ENCODE data around the gene FRMD4A. TPM values are rescaled to one million over a fixed set of nuclear protein-coding genes. Genes with fewer than 3 reads are reported as not detected.

The FRMD4A gene
- total and polyA plus RNA-seq, 10 of the 15 experiments (the other 5 are each of a cell fraction or from before 2014, with no cell fraction given): 17.8 to 75.2 (median 39.1) TPM

DNA sequence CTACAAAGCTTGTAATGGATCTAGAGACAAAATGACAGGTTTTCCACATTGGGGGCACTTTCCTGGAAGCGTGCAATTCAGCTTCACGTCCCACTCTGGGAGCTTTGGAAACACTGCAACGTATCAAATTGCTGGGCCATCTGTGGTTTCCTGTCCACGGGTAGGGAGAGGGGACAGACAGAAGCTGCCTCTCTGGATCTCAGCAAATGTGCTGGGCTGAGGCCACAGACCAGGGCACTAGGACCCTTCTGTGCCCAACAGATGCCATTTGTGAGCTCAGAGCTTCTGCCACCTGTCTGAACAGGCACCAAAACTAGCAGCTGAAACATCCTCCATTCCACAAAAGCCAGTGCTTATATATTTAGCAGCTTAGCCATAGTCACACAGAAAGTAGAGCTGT, 40.9 kb upstream of the FRMD4A start:
- ChIA-PET POLR2A (no interaction called here), SMC1A (ENCODE audit: uncharacterized antibody, unreplicated experiment) (interaction anchor here (0.6 to 0.9 kb wide), 3 partner anchors 20 to 179 kb away, joined by 3 to 4 read pairs (median 4); no protein-coding TSS in a partner anchor), CTCF (no interaction called here), RAD21 (ENCODE audit: unreplicated experiment) (no interaction called here)
- WGBS (ENCODE audit: insufficient coverage, insufficient replicate concordance, low lambda C conversion rate, missing lambda C conversion rate): 23% methylated on average over 4 of the region's 4 CpGs
- DNase-seq (ENCODE audit: low read depth, low spot score): no peak
- in situ Hi-C loops (cut with MboI) (no loop called here), intact Hi-C loops (cut with micrococcal nuclease; ENCODE audit: unreplicated experiment) (no loop called here)
- ATAC-seq: no peak
- Histone ChIP-seq H4K20me1 (ENCODE audit: control insufficient read depth, insufficient read depth) (no peaks in the 10 kb centered on the region), H3K36me3 (ENCODE audit: control insufficient read depth in 2 of 2, insufficient read depth in 2 of 2, low read length in 1 of 2) (no peaks in the 10 kb centered on the region), H3K27ac (ENCODE audit: control insufficient read depth, insufficient read depth) (no peak overlapping the region), H3K79me2 (ENCODE audit: control insufficient read depth, insufficient read depth, low read length) (no peaks in the 10 kb centered on the region), H3K4me1 (ENCODE audit: control insufficient read depth, insufficient read depth, low read length) (no peaks in the 10 kb centered on the region), H3K9ac (ENCODE audit: control insufficient read depth, insufficient read depth, low read length) (no peak overlapping the region), H3K4me2 (ENCODE audit: control insufficient read depth, insufficient read depth) (no peak overlapping the region), H3K27me3 (replicated peaks in 1 of 2; ENCODE audit: control insufficient read depth in 2 of 2, insufficient read depth in 2 of 2, low read length in 1 of 2) (peaks cover 2 to 11% of the 10 kb centered on the region in 2 experiments), H3K4me3 (no peak overlapping the region), H2AFZ (ENCODE audit: control insufficient read depth, low read depth, low read length) (no peak overlapping the region), H3K9me3 (replicated peaks; ENCODE audit: control insufficient read depth, insufficient read depth, low read length) (no peaks in the 10 kb centered on the region; the same call in 2 of the 3 replicates)
- BruUV-seq (replicated peaks): no TSS peak
- no peak for FAIRE-seq
- TF ChIP-seq, protein P1, sequence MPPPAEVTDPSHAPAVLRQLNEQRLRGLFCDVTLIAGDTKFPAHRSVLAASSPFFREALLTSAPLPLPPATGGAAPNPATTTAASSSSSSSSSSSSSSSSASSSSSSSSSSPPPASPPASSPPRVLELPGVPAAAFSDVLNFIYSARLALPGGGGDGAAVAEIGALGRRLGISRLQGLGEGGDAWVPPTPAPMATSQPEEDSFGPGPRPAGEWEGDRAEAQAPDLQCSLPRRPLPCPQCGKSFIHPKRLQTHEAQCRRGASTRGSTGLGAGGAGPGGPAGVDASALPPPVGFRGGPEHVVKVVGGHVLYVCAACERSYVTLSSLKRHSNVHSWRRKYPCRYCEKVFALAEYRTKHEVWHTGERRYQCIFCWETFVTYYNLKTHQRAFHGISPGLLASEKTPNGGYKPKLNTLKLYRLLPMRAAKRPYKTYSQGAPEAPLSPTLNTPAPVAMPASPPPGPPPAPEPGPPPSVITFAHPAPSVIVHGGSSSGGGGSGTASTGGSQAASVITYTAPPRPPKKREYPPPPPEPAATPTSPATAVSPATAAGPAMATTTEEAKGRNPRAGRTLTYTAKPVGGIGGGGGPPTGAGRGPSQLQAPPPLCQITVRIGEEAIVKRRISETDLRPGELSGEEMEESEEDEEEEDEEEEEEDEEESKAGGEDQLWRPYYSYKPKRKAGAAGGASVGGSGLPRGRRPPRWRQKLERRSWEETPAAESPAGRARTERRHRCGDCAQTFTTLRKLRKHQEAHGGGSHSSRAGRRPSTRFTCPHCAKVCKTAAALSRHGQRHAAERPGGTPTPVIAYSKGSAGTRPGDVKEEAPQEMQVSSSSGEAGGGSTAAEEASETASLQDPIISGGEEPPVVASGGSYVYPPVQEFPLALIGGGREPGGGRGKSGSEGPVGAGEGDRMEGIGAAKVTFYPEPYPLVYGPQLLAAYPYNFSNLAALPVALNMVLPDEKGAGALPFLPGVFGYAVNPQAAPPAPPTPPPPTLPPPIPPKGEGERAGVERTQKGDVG (CRISPR knock-in tag; IDR thresholded peaks at IDR 0.05): no peak
- TF ChIP-seq CEBPB (IDR thresholded peaks at IDR 0.05; ENCODE audit: borderline replicate concordance in 1 of 2, low read depth in 2 of 2, low read length in 2 of 2) (no peak), PAX8 (IDR thresholded peaks at IDR 0.05) (no peak), NR2F1 (conservative IDR thresholded peaks at IDR 0.05) (no peak), NFYA (IDR thresholded peaks at IDR 0.05; ENCODE audit: borderline replicate concordance, low read depth, low read length) (no peak)
- TF ChIP-seq, protein P2, sequence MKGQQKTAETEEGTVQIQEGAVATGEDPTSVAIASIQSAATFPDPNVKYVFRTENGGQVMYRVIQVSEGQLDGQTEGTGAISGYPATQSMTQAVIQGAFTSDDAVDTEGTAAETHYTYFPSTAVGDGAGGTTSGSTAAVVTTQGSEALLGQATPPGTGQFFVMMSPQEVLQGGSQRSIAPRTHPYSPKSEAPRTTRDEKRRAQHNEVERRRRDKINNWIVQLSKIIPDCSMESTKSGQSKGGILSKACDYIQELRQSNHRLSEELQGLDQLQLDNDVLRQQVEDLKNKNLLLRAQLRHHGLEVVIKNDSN (IDR thresholded peaks at IDR 0.05; ENCODE audit: borderline replicate concordance, extremely low read length, insufficient read depth, low read depth, low read length): no peak

Data from GM12878 (cell line).